ENCODE results near the gene NPAS2. TPM values are rescaled to one million over a fixed set of nuclear protein-coding genes. Genes with fewer than 3 reads are reported as not detected.
A peak's percentile ranks its signal among the peaks of the same experiment; 100 is the strongest.

The NPAS2 gene
- total RNA-seq, 2 donors from 2014 or later = 33.9 to 38.3 TPM

DNA sequence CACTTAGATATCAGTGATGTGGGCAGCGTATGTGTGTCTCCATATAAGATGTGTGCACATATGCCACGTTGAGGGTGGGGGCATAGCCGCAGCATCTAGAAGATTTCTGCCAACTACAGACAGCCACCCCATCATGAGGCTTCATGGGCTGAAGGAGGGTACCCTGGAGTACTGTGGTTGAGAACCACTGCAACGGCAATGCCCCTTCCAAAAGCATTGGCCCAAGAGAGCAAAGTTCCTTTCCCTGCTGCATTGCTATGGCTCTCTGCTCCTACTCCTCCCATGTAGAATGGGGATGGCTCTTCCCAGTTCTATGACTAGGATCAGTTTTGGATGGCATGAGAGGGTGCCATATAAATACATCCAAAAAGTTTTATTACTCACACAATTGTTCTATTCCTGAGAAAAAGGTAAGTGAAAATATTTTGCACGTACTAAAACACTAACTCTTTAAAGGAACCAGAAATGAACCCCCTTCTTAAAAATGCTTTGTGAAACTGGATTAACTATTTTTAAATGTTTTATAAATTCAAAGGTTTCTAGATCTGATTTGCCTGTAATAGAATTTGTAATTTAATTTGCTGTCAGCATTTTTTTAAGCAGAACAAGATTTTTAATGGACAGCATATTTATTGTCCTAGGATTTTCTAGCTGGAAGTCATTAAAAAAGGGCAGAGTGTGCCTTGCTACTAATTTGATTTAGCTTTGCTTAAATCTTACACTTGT lies 177.7 kb downstream of the NPAS2 start:
- H3K27ac ChIP-seq = no peak overlapping the region
- peak overlapping the region in 1 of 2 donors; percentile 14 for H3K9ac ChIP-seq (ENCODE audit: low read depth in 2 of 2, low read length in 2 of 2)
- TF ChIP-seq, protein P1, sequence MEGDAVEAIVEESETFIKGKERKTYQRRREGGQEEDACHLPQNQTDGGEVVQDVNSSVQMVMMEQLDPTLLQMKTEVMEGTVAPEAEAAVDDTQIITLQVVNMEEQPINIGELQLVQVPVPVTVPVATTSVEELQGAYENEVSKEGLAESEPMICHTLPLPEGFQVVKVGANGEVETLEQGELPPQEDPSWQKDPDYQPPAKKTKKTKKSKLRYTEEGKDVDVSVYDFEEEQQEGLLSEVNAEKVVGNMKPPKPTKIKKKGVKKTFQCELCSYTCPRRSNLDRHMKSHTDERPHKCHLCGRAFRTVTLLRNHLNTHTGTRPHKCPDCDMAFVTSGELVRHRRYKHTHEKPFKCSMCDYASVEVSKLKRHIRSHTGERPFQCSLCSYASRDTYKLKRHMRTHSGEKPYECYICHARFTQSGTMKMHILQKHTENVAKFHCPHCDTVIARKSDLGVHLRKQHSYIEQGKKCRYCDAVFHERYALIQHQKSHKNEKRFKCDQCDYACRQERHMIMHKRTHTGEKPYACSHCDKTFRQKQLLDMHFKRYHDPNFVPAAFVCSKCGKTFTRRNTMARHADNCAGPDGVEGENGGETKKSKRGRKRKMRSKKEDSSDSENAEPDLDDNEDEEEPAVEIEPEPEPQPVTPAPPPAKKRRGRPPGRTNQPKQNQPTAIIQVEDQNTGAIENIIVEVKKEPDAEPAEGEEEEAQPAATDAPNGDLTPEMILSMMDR (IDR thresholded peaks at IDR 0.05) = no peak
- H3K4me3 ChIP-seq = no peak overlapping the region
- intact Hi-C loops (cut with DNase I) = no loop called here
- H3K4me1 ChIP-seq = no peaks in the 10 kb centered on the region
- no peak for DNase-seq
- no peaks in the 10 kb centered on the region for H3K9me3 ChIP-seq
- no peaks in the 10 kb centered on the region for H3K36me3 ChIP-seq
- H3K27me3 ChIP-seq = no peaks in the 10 kb centered on the region

GRCh38 chr2:100998235-100998573 lies 178.3 kb downstream of the NPAS2 start:
- no peak overlapping the region for H3K9ac ChIP-seq (ENCODE audit: low read depth in 2 of 2, low read length in 2 of 2)
- H3K27ac ChIP-seq = no peak overlapping the region
- TF ChIP-seq, protein P1 (IDR thresholded peaks at IDR 0.05) = no peak
- H3K4me1 ChIP-seq = no peaks in the 10 kb centered on the region
- no peak for DNase-seq
- no peaks in the 10 kb centered on the region for H3K36me3 ChIP-seq
- no peaks in the 10 kb centered on the region for H3K27me3 ChIP-seq
- H3K4me3 ChIP-seq = no peak overlapping the region
- H3K9me3 ChIP-seq = no peaks in the 10 kb centered on the region
- intact Hi-C loops (cut with DNase I) = no loop called here

DNA sequence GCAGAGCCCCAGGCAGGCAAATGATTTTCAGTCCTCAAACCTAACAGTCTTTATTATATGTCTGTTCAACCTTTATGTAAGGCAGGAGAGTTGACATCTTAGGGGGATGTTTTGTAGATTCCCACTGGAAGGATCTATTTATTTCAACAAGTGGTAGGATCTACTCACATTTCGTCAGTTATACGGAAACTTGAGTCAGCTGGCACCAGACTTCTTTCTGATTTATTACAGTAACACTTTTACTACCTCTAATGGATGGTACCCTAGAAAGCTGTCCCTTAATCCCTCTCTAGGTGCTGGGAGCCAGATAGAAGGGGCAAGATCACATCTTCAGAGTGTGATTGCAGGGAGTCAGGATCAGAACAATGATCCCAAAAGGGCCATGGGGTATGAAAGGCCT lies 180.1 kb downstream of the NPAS2 start:
- Histone ChIP-seq H3K4me1 (no peaks in the 10 kb centered on the region), H3K27me3 (no peaks in the 10 kb centered on the region), H3K4me3 (no peak overlapping the region), H3K9me3 (no peaks in the 10 kb centered on the region), H3K9ac (ENCODE audit: low read depth in 2 of 2, low read length in 2 of 2) (no peak overlapping the region), H3K27ac (no peak overlapping the region), H3K36me3 (peaks cover 10% of the 10 kb centered on the region)
- TF ChIP-seq, protein P1 (IDR thresholded peaks at IDR 0.05) = no peak
- DNase-seq = no peak
- intact Hi-C loops (cut with DNase I) = no loop called here

DNA sequence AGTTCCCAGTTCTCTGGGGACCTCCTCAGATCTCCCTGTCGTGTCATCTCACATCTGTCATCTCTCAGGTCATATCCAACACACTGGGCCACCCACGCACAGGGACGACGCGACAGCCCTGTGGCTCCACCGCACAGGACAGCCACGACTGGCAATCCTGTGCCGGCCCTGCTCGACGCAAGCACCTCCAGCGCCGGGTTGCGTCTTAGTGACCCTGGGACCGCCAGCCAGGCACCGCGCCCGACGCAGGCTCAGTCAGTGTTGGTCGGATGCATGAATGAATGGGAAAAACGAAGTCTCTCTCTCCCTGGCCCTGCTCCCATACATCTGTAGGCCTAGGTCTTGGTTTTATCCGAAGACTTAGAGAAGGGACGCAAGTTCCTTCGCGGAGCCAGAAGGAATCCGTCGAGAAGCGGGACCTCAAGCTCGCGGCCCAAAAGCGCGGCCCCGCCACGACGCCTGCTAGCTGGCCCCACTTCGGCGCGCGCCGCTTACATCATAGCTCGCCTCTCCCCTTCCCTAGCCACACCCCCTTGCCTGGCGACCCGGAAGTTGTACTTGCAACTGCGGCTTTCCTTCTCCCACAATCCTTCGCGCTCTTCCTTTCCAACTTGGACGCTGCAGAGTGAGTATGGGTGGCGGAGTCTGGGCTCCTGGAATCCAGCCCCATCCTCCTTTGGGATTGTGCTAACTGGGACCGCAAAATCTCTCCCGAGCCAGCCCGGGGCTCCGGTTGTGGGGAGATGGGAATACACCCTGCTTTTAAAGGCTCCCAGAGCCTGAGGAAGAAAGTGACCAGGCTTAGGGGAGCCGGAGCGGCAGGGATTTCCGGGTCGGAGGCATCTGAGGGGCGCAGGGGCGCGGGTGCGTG lies 182.0 kb downstream of the NPAS2 start, which contains the start of gene RPL31:
Gene RPL31, plus strand, starts transcription at position 599 of the 871 bp plus-strand sequence. CDS start 413 bp downstream, outside the sequence.
- intact Hi-C loops (cut with DNase I) = no loop called here
- peak; percentile 98 for DNase-seq
- Histone ChIP-seq H3K9ac (ENCODE audit: low read depth in 2 of 2, low read length in 2 of 2) (peak within 1 kb of the TSS; percentile 77 to 86), H3K27ac (peak within 1 kb of the TSS; percentile 87), H3K4me1 (no peaks in the 10 kb centered on the region), H3K27me3 (no peaks in the 10 kb centered on the region), H3K36me3 (peaks cover 25% of the 10 kb centered on the region), H3K9me3 (no peaks in the 10 kb centered on the region), H3K4me3 (peak within 1 kb of the TSS; percentile 93)
- TF ChIP-seq, protein P1 (IDR thresholded peaks at IDR 0.05) = no peak

DNA sequence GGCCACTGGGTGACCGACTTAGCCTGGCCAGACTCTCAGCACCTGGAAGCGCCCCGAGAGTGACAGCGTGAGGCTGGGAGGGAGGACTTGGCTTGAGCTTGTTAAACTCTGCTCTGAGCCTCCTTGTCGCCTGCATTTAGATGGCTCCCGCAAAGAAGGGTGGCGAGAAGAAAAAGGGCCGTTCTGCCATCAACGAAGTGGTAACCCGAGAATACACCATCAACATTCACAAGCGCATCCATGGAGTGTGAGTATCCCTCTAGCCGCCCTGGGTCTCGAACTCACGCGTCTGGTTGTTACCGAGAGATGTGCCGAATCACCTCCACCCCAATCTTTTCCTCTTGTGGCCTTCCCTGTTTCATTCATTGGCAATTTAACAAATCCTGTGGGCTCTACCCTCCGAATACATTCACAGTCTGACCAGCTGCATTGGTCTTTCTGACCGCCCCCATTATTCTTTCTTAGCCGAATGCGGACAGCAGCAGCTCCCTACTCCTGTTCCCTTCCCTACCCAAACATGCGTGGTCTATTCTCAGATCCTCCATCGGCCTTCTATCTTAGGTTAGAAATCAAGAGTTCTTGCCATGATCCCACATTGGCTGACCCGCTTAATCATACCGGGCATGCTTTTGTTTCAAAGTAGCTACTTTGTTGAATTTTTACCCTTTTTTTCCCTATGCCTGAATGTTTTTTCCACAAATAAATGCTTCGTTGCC lies 182.8 kb downstream of the NPAS2 start:
- peak overlapping the region; percentile 93 for H3K4me3 ChIP-seq
- H3K9ac ChIP-seq (ENCODE audit: low read depth in 2 of 2, low read length in 2 of 2) = peak overlapping the region; percentile 66 to 86
- intact Hi-C loops (cut with DNase I) = no loop called here
- TF ChIP-seq, protein P1 (IDR thresholded peaks at IDR 0.05) = no peak
- no peaks in the 10 kb centered on the region for H3K4me1 ChIP-seq
- H3K9me3 ChIP-seq = no peaks in the 10 kb centered on the region
- peaks cover 30% of the 10 kb centered on the region for H3K36me3 ChIP-seq
- H3K27ac ChIP-seq = peak overlapping the region; percentile 87
- no peaks in the 10 kb centered on the region for H3K27me3 ChIP-seq
- peak; percentile 29 for DNase-seq
